Measurements from ENCODE around the gene IGSF21.
"Not testable (repeated sequence)": the region's sequence is repeated elsewhere in the genome, so short reads cannot be mapped to it uniquely, and the experiment has no call there.

IGSF21 gene

GRCh38 chr1:18344755-18345154, 237.2 kb downstream of the IGSF21 start:
- TF ChIP-seq POLR2A (IDR thresholded peaks at IDR 0.05; ENCODE audit: low read length) (no peak), GATA1 (IDR thresholded peaks at IDR 0.05; ENCODE audit: low read depth, low read length) (no peak)
- DNase-seq: no peak

- TF ChIP-seq POLR2A (IDR thresholded peaks at IDR 0.05; ENCODE audit: low read length): no peak
- no peak for TF ChIP-seq GATA1 (IDR thresholded peaks at IDR 0.05; ENCODE audit: low read depth, low read length)
- DNase-seq: no peak
Measured at GRCh38 chr1:18347559-18347958, 240.0 kb downstream of the IGSF21 start.

- no peak for DNase-seq
- no peak for TF ChIP-seq GATA1 (IDR thresholded peaks at IDR 0.05; ENCODE audit: low read depth, low read length)
- TF ChIP-seq POLR2A (IDR thresholded peaks at IDR 0.05; ENCODE audit: low read length): no peak
Measured at GRCh38 chr1:18348354-18348753, 240.8 kb downstream of the IGSF21 start.

GRCh38 chr1:18350747-18351146, 243.1 kb downstream of the IGSF21 start:
- DNase-seq: no peak
- TF ChIP-seq POLR2A (IDR thresholded peaks at IDR 0.05; ENCODE audit: low read length) (no peak), GATA1 (IDR thresholded peaks at IDR 0.05; ENCODE audit: low read depth, low read length) (no peak)

- no peak for DNase-seq
- no peak for TF ChIP-seq POLR2A (IDR thresholded peaks at IDR 0.05; ENCODE audit: low read length)
- TF ChIP-seq GATA1 (IDR thresholded peaks at IDR 0.05; ENCODE audit: low read depth, low read length): no peak
Measured at GRCh38 chr1:18351735-18352134, 244.1 kb downstream of the IGSF21 start.

GRCh38 chr1:18352636-18353265, 245.2 kb downstream of the IGSF21 start:
- no peak for DNase-seq
- no peak for TF ChIP-seq GATA1 (IDR thresholded peaks at IDR 0.05; ENCODE audit: low read depth, low read length)
- no peak for TF ChIP-seq POLR2A (IDR thresholded peaks at IDR 0.05; ENCODE audit: low read length)

- no peak for DNase-seq
- TF ChIP-seq GATA1 (IDR thresholded peaks at IDR 0.05; ENCODE audit: low read depth, low read length) (no peak), POLR2A (IDR thresholded peaks at IDR 0.05; ENCODE audit: low read length) (no peak)
Measured at GRCh38 chr1:18353528-18353927, 245.9 kb downstream of the IGSF21 start.

- no peak for DNase-seq
- TF ChIP-seq GATA1 (IDR thresholded peaks at IDR 0.05; ENCODE audit: low read depth, low read length) (no peak), POLR2A (IDR thresholded peaks at IDR 0.05; ENCODE audit: low read length) (no peak)
Measured at GRCh38 chr1:18353992-18354391, 246.4 kb downstream of the IGSF21 start.

GRCh38 chr1:18354612-18355011, 247.0 kb downstream of the IGSF21 start:
- no peak for DNase-seq
- TF ChIP-seq POLR2A (IDR thresholded peaks at IDR 0.05; ENCODE audit: low read length) (no peak), GATA1 (IDR thresholded peaks at IDR 0.05; ENCODE audit: low read depth, low read length) (no peak)

GRCh38 chr1:18357622-18358230, 250.1 kb downstream of the IGSF21 start:
- no peak for TF ChIP-seq POLR2A (IDR thresholded peaks at IDR 0.05; ENCODE audit: low read length)
- no peak for TF ChIP-seq GATA1 (IDR thresholded peaks at IDR 0.05; ENCODE audit: low read depth, low read length)
- DNase-seq: no peak

GRCh38 chr1:18358600-18358999, 251.0 kb downstream of the IGSF21 start:
- no peak for DNase-seq
- TF ChIP-seq POLR2A (IDR thresholded peaks at IDR 0.05; ENCODE audit: low read length) (no peak), GATA1 (IDR thresholded peaks at IDR 0.05; ENCODE audit: low read depth, low read length) (no peak)

GRCh38 chr1:18360251-18360650, 252.7 kb downstream of the IGSF21 start:
- DNase-seq: no peak
- TF ChIP-seq POLR2A (IDR thresholded peaks at IDR 0.05; ENCODE audit: low read length): no peak
- no peak for TF ChIP-seq GATA1 (IDR thresholded peaks at IDR 0.05; ENCODE audit: low read depth, low read length)

- DNase-seq: no peak
- TF ChIP-seq POLR2A (IDR thresholded peaks at IDR 0.05; ENCODE audit: low read length) (no peak), GATA1 (IDR thresholded peaks at IDR 0.05; ENCODE audit: low read depth, low read length) (no peak)
Measured at GRCh38 chr1:18362150-18362549, 254.6 kb downstream of the IGSF21 start.

GRCh38 chr1:18363436-18363835, 255.8 kb downstream of the IGSF21 start:
- DNase-seq: no peak
- TF ChIP-seq POLR2A (IDR thresholded peaks at IDR 0.05; ENCODE audit: low read length) (no peak), GATA1 (IDR thresholded peaks at IDR 0.05; ENCODE audit: low read depth, low read length) (no peak)

- no peak for DNase-seq
- TF ChIP-seq POLR2A (IDR thresholded peaks at IDR 0.05; ENCODE audit: low read length) (no peak), GATA1 (IDR thresholded peaks at IDR 0.05; ENCODE audit: low read depth, low read length) (no peak)
Measured at GRCh38 chr1:18365099-18365705, 257.6 kb downstream of the IGSF21 start.

- not testable (repeated sequence) for DNase-seq
Measured at GRCh38 chr1:18372505-18372904, 264.9 kb downstream of the IGSF21 start.
